ENCODE results near the gene CELA2B.
A peak's percentile ranks its signal among the peaks of the same experiment; 100 is the strongest.

The CELA2B gene

DNA sequence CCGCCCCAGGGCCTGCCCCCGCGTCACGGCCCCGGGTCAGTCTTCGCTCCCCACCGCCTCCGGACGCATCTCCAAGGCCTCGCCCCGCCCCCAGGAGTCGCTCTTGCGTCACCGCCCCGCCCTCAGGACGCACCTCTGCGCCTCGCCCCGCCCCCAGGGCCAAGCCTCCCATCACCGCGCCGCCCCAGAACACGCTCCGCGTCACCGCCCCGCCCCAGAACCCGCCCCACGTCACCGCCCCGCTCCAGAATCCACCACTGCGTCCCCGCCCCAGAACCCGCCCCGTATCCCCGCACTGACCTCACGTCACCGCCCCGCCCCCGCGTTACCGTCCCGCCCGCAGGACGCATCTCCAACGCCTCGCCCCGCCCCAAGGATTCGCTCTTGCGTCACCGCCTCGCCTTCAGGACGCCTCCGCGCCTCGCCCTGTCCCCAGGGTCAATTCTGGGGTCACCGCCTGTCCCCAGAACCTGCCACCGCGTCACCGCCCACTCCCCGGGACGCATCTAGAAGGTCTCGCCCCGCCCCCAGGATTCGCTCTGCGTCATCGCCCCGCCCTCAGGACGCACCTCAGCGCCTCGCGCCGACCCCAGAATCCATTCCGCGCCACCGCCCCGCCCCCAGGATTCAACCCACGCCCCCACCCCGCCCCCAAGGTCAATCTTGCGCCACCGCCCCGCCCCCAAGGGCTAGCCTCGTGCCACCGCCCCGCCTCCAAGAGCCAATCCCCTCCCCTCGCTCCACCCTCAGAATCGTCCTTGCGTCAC lies 48.6 kb downstream of the CELA2B start:
- Histone ChIP-seq H3K9ac (ENCODE audit: low read length) (no peak overlapping the region), H3K36me3 (ENCODE audit: insufficient read depth, low read length) (no peaks in the 10 kb centered on the region), H3K4me1 (ENCODE audit: insufficient read depth, low read length) (peaks cover 29% of the 10 kb centered on the region), H3K27ac (ENCODE audit: low read depth, low read length) (peak overlapping the region; percentile 98), H3K27me3 (ENCODE audit: control insufficient read depth in 1 of 2, insufficient read depth in 2 of 2, low read length in 2 of 2) (no peaks in the 10 kb centered on the region), H3K9me3 (ENCODE audit: low read length) (no peaks in the 10 kb centered on the region), H3K4me3 (ENCODE audit: low read depth in 1 of 2, low read length in 2 of 2) (no peak overlapping the region)

DNA sequence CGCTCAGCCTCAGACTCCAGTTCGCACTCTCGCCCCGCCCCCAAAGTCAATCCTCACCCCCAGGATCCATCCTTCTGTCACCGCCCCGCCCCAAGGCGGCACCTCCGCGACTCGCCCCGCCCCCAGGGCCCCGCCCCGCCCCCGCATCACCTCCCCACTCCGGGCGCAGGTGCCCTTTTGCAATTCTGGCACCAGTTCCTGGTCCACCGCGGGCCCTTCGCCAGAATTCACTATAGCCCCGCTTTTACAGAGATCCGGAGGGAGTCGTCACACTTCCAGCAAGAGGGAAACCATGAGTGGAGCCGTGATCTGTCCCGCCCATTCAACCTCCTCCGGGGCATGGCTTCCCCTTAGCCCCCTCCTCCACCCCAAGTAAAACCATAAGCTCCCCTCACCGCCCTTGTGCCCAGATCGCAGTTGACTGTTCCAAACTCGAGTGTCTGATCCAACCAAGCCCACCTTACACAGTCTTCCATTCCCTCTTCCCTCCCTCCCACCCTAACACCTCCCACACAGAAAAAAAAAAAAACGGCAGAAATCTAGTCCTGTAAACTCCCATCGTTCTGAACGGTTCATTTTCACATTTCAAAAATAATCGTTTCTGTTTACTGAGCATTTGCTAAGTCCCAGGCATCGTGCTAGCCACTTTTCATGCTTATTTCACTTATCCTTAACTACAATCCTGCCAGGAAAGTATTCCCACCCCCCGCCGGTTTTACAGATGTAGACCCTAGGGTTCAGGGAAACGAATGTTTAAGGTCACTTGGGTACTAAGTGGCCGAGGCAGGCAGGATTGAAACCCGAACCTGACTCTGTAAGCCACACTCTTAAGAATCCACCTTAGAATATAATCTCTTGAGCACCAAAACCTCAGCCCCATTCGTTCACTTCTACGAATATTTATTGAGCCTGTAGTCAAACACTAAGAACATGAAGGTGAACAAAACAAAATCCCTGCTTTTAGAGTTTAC lies 49.4 kb downstream of the CELA2B start:
- no peaks in the 10 kb centered on the region for H3K9me3 ChIP-seq (ENCODE audit: low read length)
- H3K27ac ChIP-seq (ENCODE audit: low read depth, low read length), result peak overlapping the region; percentile 91
- H3K4me3 ChIP-seq (ENCODE audit: low read depth in 1 of 2, low read length in 2 of 2), result peak overlapping the region; percentile 54 to 97
- peaks cover 29% of the 10 kb centered on the region for H3K4me1 ChIP-seq (ENCODE audit: insufficient read depth, low read length)
- H3K27me3 ChIP-seq (ENCODE audit: control insufficient read depth in 1 of 2, insufficient read depth in 2 of 2, low read length in 2 of 2), result no peaks in the 10 kb centered on the region
- H3K36me3 ChIP-seq (ENCODE audit: insufficient read depth, low read length), result no peaks in the 10 kb centered on the region
- H3K9ac ChIP-seq (ENCODE audit: low read length), result peak overlapping the region; percentile 47

DNA sequence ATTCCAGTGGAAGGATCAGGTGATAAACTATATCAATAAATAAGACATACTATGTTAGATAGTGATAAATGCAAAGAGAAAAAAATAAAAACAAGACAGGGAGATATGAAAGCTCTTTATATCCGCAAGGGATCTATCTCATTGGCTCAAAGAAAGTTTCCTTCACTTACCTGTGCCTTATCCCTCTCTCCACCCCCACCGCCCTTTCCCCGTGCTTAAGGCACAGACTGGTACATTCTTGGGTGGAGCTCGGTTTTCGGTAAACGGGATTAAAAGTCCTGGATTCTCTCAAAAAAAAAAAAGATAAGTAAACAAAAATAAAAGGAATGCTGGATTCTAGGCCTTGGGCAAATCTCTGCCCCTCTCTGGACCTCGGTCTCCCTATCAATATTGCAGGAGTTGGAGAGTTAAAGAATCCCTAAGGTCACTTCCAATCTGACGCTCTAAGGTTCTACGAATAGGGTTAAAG lies 50.2 kb downstream of the CELA2B start:
- Histone ChIP-seq H3K4me3 (ENCODE audit: low read depth in 1 of 2, low read length in 2 of 2) (peak overlapping the region in 1 of 2 donors; percentile 97), H3K27ac (ENCODE audit: low read depth, low read length) (peak overlapping the region; percentile 91), H3K9ac (ENCODE audit: low read length) (peak overlapping the region; percentile 47), H3K36me3 (ENCODE audit: insufficient read depth, low read length) (no peaks in the 10 kb centered on the region), H3K27me3 (ENCODE audit: control insufficient read depth in 1 of 2, insufficient read depth in 2 of 2, low read length in 2 of 2) (no peaks in the 10 kb centered on the region), H3K4me1 (ENCODE audit: insufficient read depth, low read length) (peaks cover 29% of the 10 kb centered on the region), H3K9me3 (ENCODE audit: low read length) (no peaks in the 10 kb centered on the region)

DNA sequence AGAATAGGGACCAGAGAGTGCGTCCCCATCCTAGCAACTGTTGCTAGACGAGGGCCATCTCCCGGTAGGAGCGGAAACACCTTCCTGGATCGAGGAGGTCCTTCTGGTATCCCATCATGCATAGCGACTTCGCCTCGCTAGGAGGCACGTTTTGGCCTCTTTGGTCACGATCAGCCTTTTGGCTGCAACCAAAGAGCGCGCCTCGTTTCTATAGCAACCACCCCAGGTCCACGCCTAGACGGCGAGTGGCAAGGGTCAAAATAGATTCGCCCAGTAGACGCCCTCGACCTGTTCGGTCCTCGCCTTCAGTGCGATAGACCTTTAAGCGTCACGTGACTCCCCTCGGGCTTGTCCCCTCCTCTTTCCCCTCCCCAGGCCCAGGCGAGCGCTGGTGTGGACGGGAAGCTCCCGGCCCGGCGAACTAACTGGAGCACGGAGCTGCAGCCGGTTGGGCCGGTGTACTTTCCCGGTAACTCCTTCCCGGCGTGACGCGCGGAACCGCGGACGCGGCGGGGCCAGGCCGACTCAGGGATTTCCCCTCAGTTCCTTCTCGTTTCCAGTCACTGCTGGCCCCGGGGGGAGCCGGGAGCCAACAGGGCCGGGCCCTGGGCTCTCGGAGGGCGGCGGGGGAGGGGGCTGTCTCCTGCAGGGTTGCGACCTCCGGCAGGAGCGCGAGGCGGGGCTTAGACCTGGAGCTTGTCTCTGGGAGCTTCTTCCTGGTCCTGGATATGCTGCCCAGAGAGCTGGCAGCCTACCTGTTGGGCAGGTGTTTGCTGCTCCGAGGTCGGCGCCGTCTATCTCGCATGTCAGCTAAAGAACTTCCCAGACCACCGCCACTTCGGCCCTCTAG lies 50.8 kb downstream of the CELA2B start, which contains the start of gene DNAJC16:
Gene DNAJC16 (plus strand): TSS at position 359 of the 850 bp plus-strand sequence. CDS start 2,258 bp downstream, outside the sequence.
- Histone ChIP-seq H3K36me3 (ENCODE audit: insufficient read depth, low read length) (no peaks in the 10 kb centered on the region), H3K9me3 (ENCODE audit: low read length) (no peaks in the 10 kb centered on the region), H3K4me3 (ENCODE audit: low read depth in 1 of 2, low read length in 2 of 2) (peak within 1 kb of the TSS; percentile 78 to 97), H3K27me3 (ENCODE audit: control insufficient read depth in 1 of 2, insufficient read depth in 2 of 2, low read length in 2 of 2) (no peaks in the 10 kb centered on the region), H3K27ac (ENCODE audit: low read depth, low read length) (peak within 1 kb of the TSS; percentile 96), H3K4me1 (ENCODE audit: insufficient read depth, low read length) (peaks cover 29% of the 10 kb centered on the region), H3K9ac (ENCODE audit: low read length) (peak within 1 kb of the TSS; percentile 95)

- H3K36me3 ChIP-seq (ENCODE audit: insufficient read depth, low read length), result no peaks in the 10 kb centered on the region
- H3K9me3 ChIP-seq (ENCODE audit: low read length), result no peaks in the 10 kb centered on the region
- peaks cover 13% of the 10 kb centered on the region for H3K4me1 ChIP-seq (ENCODE audit: insufficient read depth, low read length)
- H3K27ac ChIP-seq (ENCODE audit: low read depth, low read length), result no peak overlapping the region
- H3K27me3 ChIP-seq (ENCODE audit: control insufficient read depth in 1 of 2, insufficient read depth in 2 of 2, low read length in 2 of 2), result no peaks in the 10 kb centered on the region
- H3K9ac ChIP-seq (ENCODE audit: low read length), result no peak overlapping the region
- H3K4me3 ChIP-seq (ENCODE audit: low read depth in 1 of 2, low read length in 2 of 2), result no peak overlapping the region
Observed at GRCh38 chr1:15531003-15531402, 55.1 kb downstream of the CELA2B start.

- peaks cover 9% of the 10 kb centered on the region for H3K4me1 ChIP-seq (ENCODE audit: insufficient read depth, low read length)
- no peak overlapping the region for H3K4me3 ChIP-seq (ENCODE audit: low read depth in 1 of 2, low read length in 2 of 2)
- no peak overlapping the region for H3K27ac ChIP-seq (ENCODE audit: low read depth, low read length)
- H3K9me3 ChIP-seq (ENCODE audit: low read length), result no peaks in the 10 kb centered on the region
- peaks cover 5% of the 10 kb centered on the region for H3K36me3 ChIP-seq (ENCODE audit: insufficient read depth, low read length)
- no peak overlapping the region for H3K9ac ChIP-seq (ENCODE audit: low read length)
- no peaks in the 10 kb centered on the region for H3K27me3 ChIP-seq (ENCODE audit: control insufficient read depth in 1 of 2, insufficient read depth in 2 of 2, low read length in 2 of 2)
Observed at GRCh38 chr1:15531682-15532081, 55.8 kb downstream of the CELA2B start.

GRCh38 chr1:15538771-15539170 lies 62.9 kb downstream of the CELA2B start:
- Histone ChIP-seq H3K36me3 (ENCODE audit: insufficient read depth, low read length) (peaks cover 58% of the 10 kb centered on the region), H3K4me1 (ENCODE audit: insufficient read depth, low read length) (no peaks in the 10 kb centered on the region), H3K27me3 (ENCODE audit: control insufficient read depth in 1 of 2, insufficient read depth in 2 of 2, low read length in 2 of 2) (no peaks in the 10 kb centered on the region), H3K4me3 (ENCODE audit: low read depth in 1 of 2, low read length in 2 of 2) (no peak overlapping the region), H3K27ac (ENCODE audit: low read depth, low read length) (no peak overlapping the region), H3K9me3 (ENCODE audit: low read length) (no peaks in the 10 kb centered on the region), H3K9ac (ENCODE audit: low read length) (no peak overlapping the region)

GRCh38 chr1:15540186-15540585 lies 64.3 kb downstream of the CELA2B start:
- H3K27ac ChIP-seq (ENCODE audit: low read depth, low read length), result no peak overlapping the region
- no peaks in the 10 kb centered on the region for H3K4me1 ChIP-seq (ENCODE audit: insufficient read depth, low read length)
- H3K9me3 ChIP-seq (ENCODE audit: low read length), result no peaks in the 10 kb centered on the region
- H3K9ac ChIP-seq (ENCODE audit: low read length), result no peak overlapping the region
- peaks cover 68% of the 10 kb centered on the region for H3K36me3 ChIP-seq (ENCODE audit: insufficient read depth, low read length)
- H3K27me3 ChIP-seq (ENCODE audit: control insufficient read depth in 1 of 2, insufficient read depth in 2 of 2, low read length in 2 of 2), result no peaks in the 10 kb centered on the region
- H3K4me3 ChIP-seq (ENCODE audit: low read depth in 1 of 2, low read length in 2 of 2), result no peak overlapping the region
